Uterus (tissue), 2 donors: ENCODE results near the gene ATP1A1.

Experiments used
- CTCF ChIP-seq, 4 experiments: fragments of 200-600 bp in 2 of 4; fragments of 450-650 bp in 2 of 4; sonication (generic) in 2 of 4; IDR thresholded peaks; one replicate each; pipeline ENCODE4 v1.5.1; 2016 to 2019; ENCODE audit warnings: antibody characterized with exemption in 4 of 4, mild to moderate bottlenecking in 2 of 4, moderate library complexity in 1 of 4
- POLR2A ChIP-seq, 2 donors: fragments of 450-650 bp; IDR thresholded peaks; one replicate each; pipeline ENCODE4 v1.6.1; 2016; ENCODE audit warnings: antibody characterized with exemption in 2 of 2, mild to moderate bottlenecking in 1 of 2, moderate library complexity in 1 of 2

GRCh38 chr1:116340506-116341231 lies 32.4 kb upstream of the ATP1A1 start:
- TF ChIP-seq CTCF (IDR thresholded peaks at IDR 0.05) (no peak), POLR2A (IDR thresholded peaks at IDR 0.05) (no peak)
